T-helper 17 cell (primary cell): ENCODE measurements around the gene NCOA6. TPM values are rescaled to one million over a fixed set of nuclear protein-coding genes. Genes with fewer than 3 reads are reported as not detected.

Experiments
- total RNA-seq, 4 donors: library from RNA in 2 of 4; stranded (reverse) in 2 of 4; gene quantifications; one replicate each; pipeline ENCODE4 v1.2.3 and lab custom pipeline; 2022 to 2026

The NCOA6 gene
- total RNA-seq, 2 donors from 2014 or later = 26.3 to 30.7 TPM

Other genes with a start within 250 kb of the NCOA6 start
- 10 to 100 TPM in 1 of 2 donors, 1 to 10 TPM in 1; 8.4 to 10.2 TPM for gene PIGU, start 148.6 kb downstream of the NCOA6 start, total RNA-seq
- 10 to 100 TPM; 62.0 to 62.4 TPM for gene TP53INP2, start 121.3 kb downstream of the NCOA6 start, total RNA-seq
- gene GGT7, start 47.2 kb upstream of the NCOA6 start, total RNA-seq = 10 to 100 TPM; 15.0 to 20.2 TPM
- 10 to 100 TPM; 15.0 to 15.6 TPM for gene ACSS2, start 51.0 kb upstream of the NCOA6 start, total RNA-seq
- 10 to 100 TPM; 23.3 to 27.0 TPM for gene GSS, start 130.2 kb upstream of the NCOA6 start, total RNA-seq
- gene MYH7B, start 130.2 kb upstream of the NCOA6 start, total RNA-seq = under 1 TPM; 0.50 to 0.70 TPM